Lower leg skin (tissue), 4 donors: ENCODE measurements around the gene MBNL2. TPM values are rescaled to one million over a fixed set of nuclear protein-coding genes. Genes with fewer than 3 reads are reported as not detected.

ENCODE experiments used
- DNase-seq, 2 donors: peaks; one replicate each; pipeline ENCODE4 v3.0.0-alpha.2; 2019; ENCODE audit warnings: low spot score in 2 of 2
- H3K4me3 ChIP-seq: fragments of 200-600 bp; sonication (generic); 2 replicates; pipeline ENCODE4 v1.5.1; 2017; ENCODE audit warnings: mild to moderate bottlenecking, low read depth; ENCODE audit not compliant: poor library complexity, severe bottlenecking
- CTCF ChIP-seq, 3 donors: fragments of 450-650 bp; IDR thresholded peaks; one replicate each; pipeline ENCODE4 v1.5.1; 2016; ENCODE audit warnings: antibody characterized with exemption in 3 of 3, mild to moderate bottlenecking in 3 of 3, moderate library complexity in 2 of 3
- POLR2A ChIP-seq, 2 donors: fragments of 450-650 bp; IDR thresholded peaks; one replicate each; pipeline ENCODE4 v1.6.1; 2016 to 2017; ENCODE audit warnings: antibody characterized with exemption in 2 of 2, mild to moderate bottlenecking in 1 of 2, moderate library complexity in 1 of 2
- WGBS, 2 donors: methylation state at CpG; one replicate each; pipeline ENCODE4 v1.1.5; 2018; 5-methylcytosine and 5-hydroxymethylcytosine counted together
- intact Hi-C: fragments of 100-400 bp; cut with DNase I; formaldehyde crosslinking; loops from one replicate; pipeline ENCODE4 v1.15.0; 2023; ENCODE audit warnings: low total_unique reads
- total RNA-seq, 4 donors: library from RNA; depleted of rRNA; stranded (reverse); fragments of >200 nt; gene quantifications; one replicate each; pipeline ENCODE4 v1.1.0, GENCODE V29; 2016

MBNL2 gene
- total RNA-seq, 4 donors from 2014 or later: 37.6 to 59.5 (median 45.4) TPM

GRCh38 chr13:97325738-97326137 is 103.6 kb downstream of the MBNL2 start:
- TF ChIP-seq POLR2A (IDR thresholded peaks at IDR 0.05): no peak
- no peak for TF ChIP-seq CTCF (IDR thresholded peaks at IDR 0.05)
- intact Hi-C loops: no loop called here
- DNase-seq: no peak
- H3K4me3 ChIP-seq: no peak overlapping the region

GRCh38 chr13:97327086-97327485 is 105.0 kb downstream of the MBNL2 start:
- no peak for DNase-seq
- 76 to 80% methylated on average over 6 of the region's 6 CpGs for WGBS, 2 donors
- intact Hi-C loops: no loop called here
- no peak overlapping the region for H3K4me3 ChIP-seq
- TF ChIP-seq POLR2A (IDR thresholded peaks at IDR 0.05): no peak

GRCh38 chr13:97327506-97328221 is 105.5 kb downstream of the MBNL2 start:
- intact Hi-C loops: no loop called here
- no peak overlapping the region for H3K4me3 ChIP-seq
- WGBS, 2 donors: 49 to 56% methylated on average over 4 of the region's 4 CpGs
- TF ChIP-seq POLR2A (IDR thresholded peaks at IDR 0.05): no peak
- no peak for DNase-seq

- DNase-seq: no peak
- 57 to 72% methylated on average over 12 of the region's 12 CpGs for WGBS, 2 donors
- TF ChIP-seq POLR2A (IDR thresholded peaks at IDR 0.05) (no peak), CTCF (IDR thresholded peaks at IDR 0.05) (no peak)
- intact Hi-C loops: no loop called here
- no peak overlapping the region for H3K4me3 ChIP-seq
These were observed 106.2 kb downstream of the MBNL2 start for GRCh38 chr13:97328222-97328790.

GRCh38 chr13:97329331-97329730 is 107.2 kb downstream of the MBNL2 start:
- intact Hi-C loops: no loop called here
- no peak overlapping the region for H3K4me3 ChIP-seq
- TF ChIP-seq POLR2A (IDR thresholded peaks at IDR 0.05) (no peak), CTCF (IDR thresholded peaks at IDR 0.05) (no peak)
- WGBS, 2 donors: 54 to 71% methylated on average over 4 of the region's 4 CpGs
- no peak for DNase-seq

- intact Hi-C loops: loop anchor here (5.0 kb wide), 1 partner anchor 78 kb away; no protein-coding TSS in a partner anchor
- no peak for TF ChIP-seq POLR2A (IDR thresholded peaks at IDR 0.05)
- no peak for TF ChIP-seq CTCF (IDR thresholded peaks at IDR 0.05)
- no peak overlapping the region for H3K4me3 ChIP-seq
- 93 to 96% methylated on average over 2 of the region's 2 CpGs for WGBS, 2 donors
- no peak for DNase-seq
These were observed 108.3 kb downstream of the MBNL2 start for GRCh38 chr13:97330448-97330847.

- no peak for DNase-seq
- TF ChIP-seq POLR2A (IDR thresholded peaks at IDR 0.05): no peak
- TF ChIP-seq CTCF (IDR thresholded peaks at IDR 0.05): no peak
- no peak overlapping the region for H3K4me3 ChIP-seq
- intact Hi-C loops: loop anchor here (5.0 kb wide), 1 partner anchor 80 kb away; no protein-coding TSS in a partner anchor
- 40 to 51% methylated on average over 4 of the region's 4 CpGs for WGBS, 2 donors
These were observed 110.6 kb downstream of the MBNL2 start for GRCh38 chr13:97332742-97333141.
